CD4-positive, alpha-beta memory T cell (primary cell): ENCODE data around the gene MYADML2. TPM values are rescaled to one million over a fixed set of nuclear protein-coding genes. Genes with fewer than 3 reads are reported as not detected.

Experiments used
- CTCF ChIA-PET: fragments of 350-600 bp; sonication (Branson Sonifier 250); formaldehyde crosslinking; loops from one replicate; lab custom pipeline; 2021; ENCODE audit warnings: inconsistent platforms; ENCODE audit not compliant: partially characterized antibody; lab: Charles Lee
- POLR2A ChIA-PET: fragments of 350-600 bp; sonication (Branson Sonifier 250); formaldehyde crosslinking; loops from one replicate; lab custom pipeline; 2021; ENCODE audit not compliant: partially characterized antibody; lab: Charles Lee
- DNase-seq, 5 donors: peaks; one replicate each; pipeline versions ENCODE4 v3.0.0 to v3.0.0-alpha.2; 2020 to 2022; ENCODE audit warnings: mixed read lengths in 1 of 5
- H3K27ac ChIP-seq: one replicate; pipeline ENCODE4 v1.7.0; 2013; ENCODE audit warnings: low read depth, low read length
- H3K27me3 ChIP-seq: 2 replicates; pipeline ENCODE4 v1.7.0; 2013; ENCODE audit warnings: mild to moderate bottlenecking, low read length, moderate library complexity; ENCODE audit not compliant: insufficient read depth
- H3K36me3 ChIP-seq: 2 replicates; pipeline ENCODE4 v1.7.0; 2013; ENCODE audit warnings: mild to moderate bottlenecking, low read length, moderate library complexity; ENCODE audit not compliant: insufficient read depth
- H3K4me1 ChIP-seq: 2 replicates; pipeline ENCODE4 v1.7.0; 2013; ENCODE audit warnings: mild to moderate bottlenecking, low read length, moderate library complexity; ENCODE audit not compliant: insufficient read depth
- H3K4me3 ChIP-seq, 2 donors: one replicate each; pipeline ENCODE4 v1.7.0; 2013; ENCODE audit warnings: low read length in 2 of 2, mild to moderate bottlenecking in 1 of 2
- H3K9me3 ChIP-seq, 2 donors: one replicate each; pipeline ENCODE4 v1.7.0; 2013; ENCODE audit warnings: low read length in 2 of 2, control low read depth in 1 of 2; ENCODE audit not compliant: control insufficient read depth in 1 of 2
- H3K27ac Mint-ChIP-seq, 7 donors: one replicate each; pipeline ENCODE4 v1.8.0; 2020 to 2021; ENCODE audit warnings: mixed read lengths in 7 of 7, mild to moderate bottlenecking in 6 of 7, inconsistent platforms in 3 of 7, moderate library complexity in 3 of 7
- H3K27me3 Mint-ChIP-seq, 2 donors: one replicate each; pipeline ENCODE4 v1.8.0; 2020 to 2021; ENCODE audit warnings: mixed read lengths in 2 of 2
- H3K36me3 Mint-ChIP-seq, 2 donors: one replicate each; pipeline ENCODE4 v1.8.0; 2020 to 2021; ENCODE audit warnings: mixed read lengths in 2 of 2, inconsistent platforms in 1 of 2, mild to moderate bottlenecking in 1 of 2
- H3K4me1 Mint-ChIP-seq, 4 donors: one replicate each; pipeline ENCODE4 v1.8.0; 2020 to 2021; ENCODE audit warnings: mixed read lengths in 4 of 4, mild to moderate bottlenecking in 1 of 4
- H3K4me3 Mint-ChIP-seq, 8 donors: one replicate each; pipeline ENCODE4 v1.8.0; 2020 to 2021; ENCODE audit warnings: mixed read lengths in 8 of 8, mild to moderate bottlenecking in 7 of 8, moderate library complexity in 6 of 8, inconsistent platforms in 3 of 8
- H3K9me3 Mint-ChIP-seq, 8 donors: one replicate each; pipeline ENCODE4 v1.8.0; 2020 to 2021; ENCODE audit warnings: mixed read lengths in 8 of 8, mild to moderate bottlenecking in 5 of 8, inconsistent platforms in 3 of 8, moderate library complexity in 1 of 8
- intact Hi-C: fragments of 100-400 bp; cut with micrococcal nuclease; formaldehyde crosslinking; loops from one replicate; pipeline ENCODE4 v1.15.1; 2023
- polyA plus RNA-seq, 2 donors: library from polyadenylated mRNA; unstranded; fragments of 300-500 nt; fragmentation: Illumina TruSeq; gene quantifications; one replicate each; pipeline ENCODE4 v1.2.3, GENCODE V29; 2021
- total RNA-seq, 2 experiments: library from RNA; stranded (reverse); gene quantifications; one replicate each; pipeline ENCODE4 v1.2.3, GENCODE V29; 2021

Gene MYADML2
- total and polyA plus RNA-seq, 4 experiments from 2014 or later: not detected

DNA sequence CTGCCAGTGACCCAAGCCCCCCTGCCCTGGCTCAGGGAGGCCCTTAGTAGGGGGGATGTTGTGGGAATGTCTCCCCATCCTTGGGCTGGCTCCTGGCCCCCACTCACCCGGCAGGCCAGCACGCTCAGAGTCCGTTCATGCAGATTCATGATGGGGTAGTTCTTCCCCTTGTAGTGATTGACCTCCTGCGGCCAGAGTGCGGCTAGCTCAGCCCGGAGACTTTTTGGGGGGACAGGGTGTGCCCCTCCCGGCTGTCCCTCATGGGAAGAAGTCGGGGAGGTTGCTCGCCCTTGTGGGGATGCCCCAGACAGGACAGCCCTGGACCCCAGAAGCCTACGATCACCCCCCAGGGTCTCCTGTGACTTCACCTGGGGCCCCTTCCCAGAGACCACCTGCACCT, 41.0 kb downstream of the MYADML2 start:
- Histone ChIP-seq H3K27me3 (peaks cover 3% of the 10 kb centered on the region), H3K4me3 (no peak overlapping the region), H3K9me3 (no peaks in the 10 kb centered on the region), H3K36me3 (peaks cover 17% of the 10 kb centered on the region), H3K27ac (no peak overlapping the region), H3K4me1 (peaks cover 15% of the 10 kb centered on the region)
- DNase-seq: no peak
- no peaks in the 10 kb centered on the region for H3K9me3 Mint-ChIP-seq
- no peak overlapping the region for H3K4me3 Mint-ChIP-seq
- H3K36me3 Mint-ChIP-seq: peaks cover 4 to 7% of the 10 kb centered on the region in 2 donors
- H3K4me1 Mint-ChIP-seq: peaks cover 0 to 20% (median 3%) of the 10 kb centered on the region in 4 donors
- peaks cover 3% of the 10 kb centered on the region in 2 donors for H3K27me3 Mint-ChIP-seq
- H3K27ac Mint-ChIP-seq: no peak overlapping the region
- CTCF ChIA-PET: no interaction called here
- POLR2A ChIA-PET: no interaction called here
- intact Hi-C loops: no loop called here

DNA sequence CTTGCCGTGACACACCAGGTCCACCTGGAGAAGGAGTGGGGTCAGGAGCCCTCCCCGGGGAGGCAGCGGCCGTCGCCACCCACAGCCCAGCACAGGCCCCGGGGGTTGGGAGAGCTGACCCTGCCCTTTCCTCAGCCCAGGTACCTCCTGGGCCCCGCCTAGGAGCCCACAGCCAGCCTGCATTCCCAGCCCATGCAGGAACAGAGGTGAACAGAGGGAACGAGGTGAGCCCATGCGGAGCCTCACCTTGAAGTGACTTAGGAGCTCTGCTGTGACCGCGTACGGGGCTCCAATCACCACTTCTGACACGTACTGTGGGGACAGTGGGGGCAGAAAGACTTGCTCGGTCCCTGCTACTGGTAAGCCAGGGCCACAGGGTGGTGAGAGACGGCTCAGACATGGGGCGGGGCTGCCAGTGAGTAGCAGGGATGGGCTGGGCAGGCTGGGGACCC, 41.6 kb downstream of the MYADML2 start:
- H3K27me3 ChIP-seq: peaks cover 4% of the 10 kb centered on the region
- H3K9me3 ChIP-seq: no peaks in the 10 kb centered on the region
- Mint-ChIP-seq H3K27me3 (peaks cover 6% of the 10 kb centered on the region in 2 donors), H3K4me1 (peaks cover 2 to 22% (median 7%) of the 10 kb centered on the region in 4 donors), H3K9me3 (no peaks in the 10 kb centered on the region), H3K4me3 (no peak overlapping the region), H3K27ac (no peak overlapping the region), H3K36me3 (peaks cover 7% of the 10 kb centered on the region in 2 donors)
- ChIA-PET POLR2A (no interaction called here), CTCF (no interaction called here)
- DNase-seq: no peak
- peaks cover 17% of the 10 kb centered on the region for H3K36me3 ChIP-seq
- intact Hi-C loops: no loop called here
- H3K4me1 ChIP-seq: peaks cover 13% of the 10 kb centered on the region
- H3K4me3 ChIP-seq: no peak overlapping the region
- no peak overlapping the region for H3K27ac ChIP-seq

DNA sequence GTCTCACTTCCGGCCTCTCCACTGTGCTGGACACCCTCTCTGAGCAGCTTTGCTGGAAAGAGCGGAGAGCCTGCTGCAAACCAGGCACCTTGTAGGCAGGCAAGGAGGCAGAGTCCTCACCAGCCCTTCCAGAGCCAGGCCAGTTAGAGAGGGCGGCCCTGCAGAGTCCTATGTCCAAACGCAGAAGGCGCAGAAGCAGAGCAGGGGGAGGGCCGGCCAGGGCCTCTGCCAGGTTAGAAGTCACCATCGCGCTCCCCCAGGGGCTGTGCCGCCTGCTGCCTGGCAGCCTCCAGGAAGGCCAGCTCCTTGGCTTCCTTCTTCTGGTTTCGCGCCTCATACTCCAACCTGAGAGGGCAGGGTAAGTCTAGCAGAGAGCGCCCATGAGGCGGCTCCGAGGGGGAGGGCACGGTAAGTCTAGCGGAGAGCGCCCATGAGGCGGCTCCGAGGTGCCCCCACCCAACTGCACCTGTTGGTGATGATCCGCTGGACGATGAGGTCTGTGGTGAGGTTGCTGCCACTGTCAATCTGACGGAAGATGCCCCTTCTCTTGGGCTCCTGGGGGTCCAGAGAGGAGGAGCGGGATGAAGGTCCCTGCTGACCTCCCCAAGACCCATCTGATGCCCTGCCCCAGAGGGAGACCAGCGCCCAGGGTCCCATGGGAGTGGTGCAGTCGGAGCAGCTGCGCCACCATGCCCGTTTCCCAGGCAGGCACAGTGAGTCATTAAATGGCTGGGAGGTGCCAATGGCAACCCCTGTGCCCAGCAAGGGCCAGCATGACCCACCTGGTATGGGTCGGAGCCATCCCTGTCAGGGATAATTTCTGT, 42.2 kb downstream of the MYADML2 start:
- peaks cover 6% of the 10 kb centered on the region in 2 donors for H3K27me3 Mint-ChIP-seq
- POLR2A ChIA-PET: no interaction called here
- DNase-seq: no peak
- CTCF ChIA-PET: no interaction called here
- peaks cover 2 to 16% (median 7%) of the 10 kb centered on the region in 4 donors for H3K4me1 Mint-ChIP-seq
- H3K4me3 ChIP-seq: no peak overlapping the region
- peaks cover 22% of the 10 kb centered on the region for H3K36me3 ChIP-seq
- H3K27ac Mint-ChIP-seq: no peak overlapping the region
- no peak overlapping the region for H3K27ac ChIP-seq
- H3K36me3 Mint-ChIP-seq: peaks cover 12 to 14% of the 10 kb centered on the region in 2 donors
- no peak overlapping the region for H3K4me3 Mint-ChIP-seq
- peaks cover 4% of the 10 kb centered on the region for H3K27me3 ChIP-seq
- intact Hi-C loops: no loop called here
- no peaks in the 10 kb centered on the region for H3K9me3 ChIP-seq
- H3K4me1 ChIP-seq: peaks cover 7% of the 10 kb centered on the region
- no peaks in the 10 kb centered on the region for H3K9me3 Mint-ChIP-seq

DNA sequence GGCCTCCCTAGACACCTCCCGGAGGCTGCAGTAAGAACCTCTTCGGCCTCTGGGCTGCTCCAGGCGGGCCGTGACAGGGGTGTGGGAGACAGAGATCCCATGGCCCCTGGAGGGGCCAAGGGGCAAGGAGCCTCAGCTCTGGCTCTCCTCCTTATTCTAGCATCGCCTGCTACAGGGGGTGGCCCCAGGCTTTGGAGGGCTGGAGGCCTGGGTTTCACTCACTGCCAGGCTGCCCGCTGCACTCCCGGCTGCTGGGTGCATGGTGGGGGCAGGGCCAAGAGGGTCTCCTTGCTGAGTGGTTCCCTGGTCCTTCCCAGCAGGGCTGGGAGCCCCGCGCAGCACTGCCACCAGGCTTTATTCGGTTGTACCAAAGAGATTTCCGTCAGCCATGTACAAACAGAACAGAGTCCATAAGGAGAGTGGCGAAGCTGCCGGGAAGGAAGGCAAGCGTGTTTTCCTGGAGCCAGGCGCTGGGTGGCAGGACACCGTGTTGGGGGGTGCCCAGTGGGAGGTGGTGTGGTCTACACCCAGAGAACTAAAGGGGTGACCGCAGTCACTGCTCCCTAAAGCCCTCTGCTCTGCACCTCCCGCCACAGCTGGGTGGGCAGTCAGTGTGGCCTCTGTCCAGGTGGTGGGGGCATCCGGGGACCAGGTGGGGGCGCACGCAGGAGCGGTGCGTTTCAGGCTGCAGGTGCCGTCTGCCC, 43.0 kb downstream of the MYADML2 start:
- Histone ChIP-seq H3K9me3 (no peaks in the 10 kb centered on the region), H3K36me3 (peaks cover 16% of the 10 kb centered on the region), H3K4me1 (peaks cover 7% of the 10 kb centered on the region), H3K4me3 (no peak overlapping the region), H3K27me3 (peaks cover 4% of the 10 kb centered on the region), H3K27ac (no peak overlapping the region)
- ChIA-PET CTCF (interaction anchor here (0.8 kb wide), 1 partner anchor 11 kb away, joined by 4 read pairs; no protein-coding TSS in a partner anchor), POLR2A (no interaction called here)
- peak in 1 of 5 donors; percentile 5 for DNase-seq
- intact Hi-C loops: no loop called here
- H3K27me3 Mint-ChIP-seq: peaks cover 6% of the 10 kb centered on the region in 2 donors
- H3K27ac Mint-ChIP-seq: no peak overlapping the region
- H3K4me1 Mint-ChIP-seq: peaks cover 2 to 10% (median 7%) of the 10 kb centered on the region in 4 donors
- no peak overlapping the region for H3K4me3 Mint-ChIP-seq
- H3K36me3 Mint-ChIP-seq: peaks cover 14 to 15% of the 10 kb centered on the region in 2 donors
- no peaks in the 10 kb centered on the region for H3K9me3 Mint-ChIP-seq

DNA sequence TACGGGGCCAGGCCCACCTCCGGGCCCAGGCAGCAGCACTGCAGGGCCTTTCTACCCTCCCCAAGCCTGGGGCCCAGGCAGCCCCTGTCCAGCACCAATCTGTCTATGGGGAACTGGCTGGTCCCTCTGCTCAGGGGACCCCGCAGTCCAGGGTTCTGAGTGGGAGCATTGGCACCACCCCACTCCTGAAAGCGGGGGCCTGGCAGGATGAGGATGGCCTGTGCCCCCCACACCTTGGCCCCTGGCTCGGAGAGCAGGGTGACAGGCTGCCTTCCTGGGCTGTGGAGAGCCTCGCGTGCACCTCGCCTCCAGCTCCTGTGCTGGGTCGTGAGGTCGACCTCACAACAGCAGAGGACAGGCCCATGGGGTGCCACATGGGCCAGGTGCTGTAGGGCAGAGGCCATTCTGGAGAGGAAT, 43.6 kb downstream of the MYADML2 start:
- peaks cover 6% of the 10 kb centered on the region in 2 donors for H3K27me3 Mint-ChIP-seq
- H3K27ac ChIP-seq: no peak overlapping the region
- H3K9me3 ChIP-seq: no peaks in the 10 kb centered on the region
- peaks cover 2 to 10% (median 7%) of the 10 kb centered on the region in 4 donors for H3K4me1 Mint-ChIP-seq
- DNase-seq: peak in 1 of 5 donors; percentile 18
- H3K4me3 ChIP-seq: no peak overlapping the region
- H3K36me3 ChIP-seq: peaks cover 16% of the 10 kb centered on the region
- CTCF ChIA-PET: interaction anchor here (0.8 kb wide), 1 partner anchor 11 kb away, joined by 4 read pairs; no protein-coding TSS in a partner anchor
- intact Hi-C loops: no loop called here
- peak overlapping the region in 1 of 8 donors; percentile 15 for H3K4me3 Mint-ChIP-seq
- H3K27me3 ChIP-seq: peaks cover 4% of the 10 kb centered on the region
- H3K9me3 Mint-ChIP-seq: no peaks in the 10 kb centered on the region
- H3K36me3 Mint-ChIP-seq: peaks cover 14 to 15% of the 10 kb centered on the region in 2 donors
- no peak overlapping the region for H3K27ac Mint-ChIP-seq
- POLR2A ChIA-PET: no interaction called here
- peaks cover 7% of the 10 kb centered on the region for H3K4me1 ChIP-seq

DNA sequence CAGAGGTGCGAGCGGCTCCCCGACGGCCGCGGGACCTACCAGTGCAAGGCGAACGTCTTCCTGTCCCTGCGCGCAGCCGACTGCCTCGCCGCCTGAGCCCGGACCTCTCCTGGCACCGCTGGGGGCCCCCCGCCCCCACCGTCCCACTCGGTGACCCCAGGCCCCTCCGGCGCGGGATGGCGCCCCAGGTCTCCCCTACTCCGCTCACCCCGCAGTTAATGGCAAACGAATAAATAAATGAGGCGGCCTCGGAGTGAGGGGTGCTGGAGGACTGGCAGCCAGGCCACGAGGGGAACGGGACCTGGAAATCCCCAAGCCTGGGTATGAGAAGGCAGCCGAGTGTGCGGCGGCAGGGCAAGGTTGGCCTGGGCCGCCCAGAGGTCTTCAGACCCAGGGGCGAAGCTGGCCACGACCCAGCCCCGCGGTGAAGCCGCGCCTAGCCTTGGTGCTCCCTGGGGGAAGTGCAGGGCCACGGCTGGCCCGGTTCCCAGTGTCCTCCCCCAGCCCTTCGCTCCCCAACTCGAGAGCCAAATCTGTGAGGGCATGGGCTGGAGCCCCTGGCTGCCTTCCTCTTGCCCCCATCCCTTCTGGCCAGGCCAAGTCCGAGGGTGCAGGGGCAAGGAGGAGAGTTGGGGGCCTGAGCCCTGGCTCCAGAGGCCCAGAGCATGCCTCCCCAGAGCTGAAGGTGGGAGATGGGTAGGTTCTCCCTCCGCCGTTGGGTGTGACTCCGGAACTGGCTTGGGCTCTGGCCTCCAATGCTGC, 44.2 kb downstream of the MYADML2 start:
- H3K4me3 Mint-ChIP-seq: no peak overlapping the region
- Histone ChIP-seq H3K9me3 (no peaks in the 10 kb centered on the region), H3K4me3 (no peak overlapping the region), H3K27me3 (peaks cover 4% of the 10 kb centered on the region), H3K36me3 (peaks cover 22% of the 10 kb centered on the region), H3K4me1 (peaks cover 7% of the 10 kb centered on the region), H3K27ac (no peak overlapping the region)
- POLR2A ChIA-PET: no interaction called here
- CTCF ChIA-PET: no interaction called here
- peak in 1 of 5 donors; percentile 29 for DNase-seq
- peaks cover 2 to 10% (median 7%) of the 10 kb centered on the region in 4 donors for H3K4me1 Mint-ChIP-seq
- no peak overlapping the region for H3K27ac Mint-ChIP-seq
- intact Hi-C loops: no loop called here
- peaks cover 6% of the 10 kb centered on the region in 2 donors for H3K27me3 Mint-ChIP-seq
- no peaks in the 10 kb centered on the region for H3K9me3 Mint-ChIP-seq
- peaks cover 17 to 20% of the 10 kb centered on the region in 2 donors for H3K36me3 Mint-ChIP-seq
